HG03442 (cell line): ENCODE measurements around the gene WNT10A.
A peak's percentile ranks its signal among the peaks of the same experiment; 100 is the strongest.
"Not testable (repeated sequence)": the region's sequence is repeated elsewhere in the genome, so short reads cannot be mapped to it uniquely, and the experiment has no call there.

Experiments
- ATAC-seq: cut with Tn5 transposase; IDR thresholded peaks from one replicate; pipeline ENCODE4 v1.9.1; 2021; ENCODE audit warnings: mild to moderate bottlenecking, moderate library complexity; ENCODE audit not compliant: unreplicated experiment

Gene WNT10A

DNA sequence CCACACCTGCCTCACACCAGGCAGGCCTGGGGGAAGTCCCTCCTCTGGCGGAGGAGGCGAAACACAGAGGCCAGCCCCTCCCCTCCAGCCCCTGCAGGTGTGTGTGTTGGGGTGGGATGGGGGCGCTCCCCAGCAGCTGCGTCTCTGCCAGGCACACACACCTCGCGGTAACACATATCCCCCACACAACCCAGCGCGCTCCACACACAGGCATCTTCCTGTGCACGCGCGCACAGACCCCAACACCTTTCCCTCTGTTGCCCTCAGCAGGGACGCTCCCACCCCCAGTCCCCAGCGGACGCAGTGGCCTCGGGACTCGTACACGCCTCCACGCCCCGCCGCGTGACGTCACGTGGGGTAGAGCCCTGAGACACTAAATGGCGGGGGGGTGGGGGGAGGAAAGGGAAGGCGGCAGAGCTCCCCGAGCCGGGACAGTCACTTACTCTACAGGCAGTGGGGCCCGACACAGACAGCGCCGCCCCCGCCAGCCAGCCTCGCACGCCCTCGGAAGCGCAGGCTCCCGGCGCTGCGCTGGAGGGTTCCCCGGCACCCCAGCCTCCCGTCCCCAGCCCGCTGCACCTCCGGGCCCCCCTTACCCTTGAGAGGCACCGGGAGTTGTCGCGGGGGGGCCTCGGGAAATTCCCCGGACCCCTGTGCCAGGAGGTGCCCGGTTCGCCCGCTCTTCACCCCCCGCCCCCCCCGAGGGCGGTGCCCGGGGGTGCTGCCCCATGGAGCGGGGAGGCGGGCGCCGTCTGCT lies at the start of gene WNT10A:
Gene WNT10A (plus strand): TSS at position 751 of the 757 bp plus-strand sequence. CDS start 144 bp downstream, outside the sequence.
- peak; percentile 68 for ATAC-seq

DNA sequence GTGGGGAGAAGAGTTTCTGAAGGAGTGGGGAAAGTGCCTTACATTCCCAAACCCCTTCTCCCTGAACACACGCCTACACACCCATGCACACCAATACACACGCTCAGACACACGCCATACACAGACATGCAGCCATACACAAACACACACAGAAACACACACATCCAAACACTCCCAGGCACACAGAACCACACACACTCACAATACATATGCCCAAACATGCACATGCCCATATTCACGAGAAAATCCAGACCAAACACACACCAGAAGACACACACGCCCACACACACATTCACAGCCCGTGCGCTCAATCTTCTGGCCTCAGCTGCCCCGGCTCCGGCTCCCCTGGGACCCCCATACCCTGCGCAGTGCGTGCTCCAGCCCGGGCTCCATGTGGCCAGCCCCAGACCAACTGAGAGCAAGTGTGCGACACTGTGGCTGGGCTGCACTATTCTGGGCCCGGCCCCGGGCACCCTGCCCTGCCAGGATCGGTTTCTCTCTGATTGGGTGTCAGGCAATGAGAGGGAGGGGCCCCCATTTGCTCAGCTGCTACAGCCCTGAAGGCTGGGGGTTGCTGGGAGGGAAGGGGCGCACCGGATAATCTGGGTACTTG lies 49.2 kb upstream of the WNT10A start, which contains the start of gene PRKAG3:
Gene PRKAG3 (minus strand): TSS at position 426 of the 613 bp plus-strand sequence.
- no peak for ATAC-seq

DNA sequence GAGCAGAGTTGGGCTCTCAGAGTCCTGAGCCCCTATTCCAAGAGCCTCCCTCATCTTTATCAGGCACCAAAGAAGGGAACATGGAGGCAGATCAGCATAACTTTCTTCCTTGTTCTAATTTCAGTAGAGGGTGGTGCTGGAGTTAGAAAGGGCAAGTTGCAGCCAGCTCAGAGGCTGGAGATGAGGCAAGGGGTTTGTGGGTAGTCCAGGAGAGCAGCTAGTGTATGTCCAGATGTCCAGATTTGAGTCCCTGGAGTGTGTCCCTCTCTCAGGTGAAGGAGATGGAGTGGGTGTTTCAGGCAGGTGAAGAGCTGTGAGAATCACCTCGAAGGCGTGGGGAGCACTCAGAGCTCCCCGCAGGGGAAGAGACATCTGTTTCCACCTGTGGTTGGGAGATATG lies 48.6 kb upstream of the WNT10A start:
- no peak for ATAC-seq

DNA sequence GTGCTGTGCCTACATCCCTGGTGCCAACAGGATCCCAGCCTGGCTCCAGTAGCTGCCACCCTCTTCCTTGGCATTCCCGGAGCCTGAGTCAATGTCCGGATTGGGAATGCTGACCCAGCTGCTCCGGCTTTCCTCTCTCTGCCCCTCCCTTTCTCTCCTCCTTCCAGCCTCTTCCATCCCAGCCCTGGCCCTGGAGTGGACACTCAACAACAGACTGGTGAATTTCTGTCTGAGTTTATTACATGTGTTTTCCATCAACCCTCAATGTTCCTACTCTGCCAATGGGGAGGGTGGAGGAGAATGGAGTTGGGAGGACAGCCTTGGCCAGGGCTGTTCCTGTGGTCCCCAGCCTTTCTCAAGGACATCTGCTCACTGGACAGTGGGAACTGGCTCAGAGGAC lies 48.1 kb upstream of the WNT10A start:
- ATAC-seq, result no peak

DNA sequence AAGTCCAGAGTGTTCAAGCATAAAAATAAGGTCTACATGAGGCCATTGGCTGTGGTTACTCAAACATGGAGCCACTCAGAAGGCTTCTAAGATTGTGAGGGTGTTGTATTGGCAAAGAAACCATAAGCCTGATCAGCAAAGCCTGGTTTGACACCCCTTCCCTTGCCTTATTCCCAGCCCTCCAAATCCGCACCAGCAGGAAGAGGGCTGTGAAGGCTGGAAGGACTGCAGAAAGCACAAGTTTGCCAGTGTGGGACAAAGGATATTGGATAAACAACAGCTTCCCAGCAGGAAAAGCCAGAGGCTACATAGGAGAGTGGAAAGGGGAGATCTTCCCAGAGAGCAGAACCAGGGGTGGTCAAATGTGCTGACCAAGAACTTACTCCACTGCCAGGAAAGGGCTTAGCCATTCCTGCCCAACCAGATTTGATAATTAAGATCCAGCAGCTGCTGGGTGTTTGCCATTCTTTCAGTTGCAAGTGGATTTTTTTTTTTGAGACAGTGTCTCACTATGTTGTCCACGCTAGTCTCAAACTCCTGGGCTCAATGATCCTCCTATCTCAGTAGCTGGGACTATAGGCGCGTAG lies 47.5 kb upstream of the WNT10A start:
- no peak for ATAC-seq

DNA sequence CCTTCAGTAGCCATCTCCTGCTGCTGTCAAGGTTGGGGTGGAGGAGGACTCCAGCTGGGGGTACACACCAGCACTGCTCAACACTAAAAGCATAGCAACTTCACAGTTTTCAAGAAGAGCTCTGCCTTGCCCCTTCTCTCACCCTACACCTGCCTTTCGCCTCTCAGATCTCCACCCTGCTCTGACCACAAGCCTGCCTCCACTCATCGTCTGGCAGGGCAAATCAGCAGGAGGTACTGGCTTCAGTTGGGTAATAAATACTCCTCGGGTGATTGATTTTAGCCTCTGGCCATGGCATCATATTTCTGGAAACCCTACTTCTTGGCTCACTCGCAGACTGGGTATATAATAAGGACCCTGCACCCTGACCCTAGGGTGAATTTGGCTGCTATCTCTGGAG lies 46.0 kb upstream of the WNT10A start:
- no peak for ATAC-seq

DNA sequence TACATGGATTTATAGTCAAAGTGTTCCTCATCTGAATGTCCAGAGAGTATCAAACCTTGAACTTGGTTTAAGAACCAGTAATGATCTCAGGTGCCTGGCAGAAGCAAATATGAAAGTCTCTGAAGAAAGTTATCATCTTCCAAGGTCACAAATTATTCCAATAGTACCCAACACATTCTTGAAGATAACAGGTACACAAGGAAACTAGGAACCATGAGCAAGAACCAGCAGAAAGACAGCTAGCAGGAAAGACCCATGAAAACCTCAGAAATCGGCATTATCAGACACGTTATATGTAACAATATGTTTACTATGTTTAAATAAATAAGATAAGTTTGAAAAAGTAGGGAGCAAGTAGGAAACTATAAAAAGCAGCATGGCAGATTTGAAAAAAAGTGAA lies 43.2 kb upstream of the WNT10A start:
- ATAC-seq, result no peak

DNA sequence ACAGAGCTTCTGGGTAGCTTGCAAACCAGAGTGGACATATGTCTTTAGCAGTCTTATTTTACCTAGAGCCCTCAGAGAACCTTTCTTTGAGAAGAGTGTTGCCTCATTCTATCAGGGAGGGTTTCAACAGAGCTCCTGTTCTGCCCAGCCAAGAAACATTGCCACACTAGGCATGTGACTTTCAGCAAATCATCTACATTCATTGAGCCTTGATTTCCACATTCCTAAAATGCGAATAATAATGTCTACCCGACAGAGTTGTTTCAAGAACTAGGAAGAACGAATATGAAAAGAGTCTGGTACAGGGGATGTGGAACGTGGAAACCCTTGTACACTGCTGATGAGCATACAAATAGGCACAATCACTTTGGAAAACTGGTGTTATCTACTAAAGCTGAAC lies 41.2 kb upstream of the WNT10A start:
- ATAC-seq, result no peak

DNA sequence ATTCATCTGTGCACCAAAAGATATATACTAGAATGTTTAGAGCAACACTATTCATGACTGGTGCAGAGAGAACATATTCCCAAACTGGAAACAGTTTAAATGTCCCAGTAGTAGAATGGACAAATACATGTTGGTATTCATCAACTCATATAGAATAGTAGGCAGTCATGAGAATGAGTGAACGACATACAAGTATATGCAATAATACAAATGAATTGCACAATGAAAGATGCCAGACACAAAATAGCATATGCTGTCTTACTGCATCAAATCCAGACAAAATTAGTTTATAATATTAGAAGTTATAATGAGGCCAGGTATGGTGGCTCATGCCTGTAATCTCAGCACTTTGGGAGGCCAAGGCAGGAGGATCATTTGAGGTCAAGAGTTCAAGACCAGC lies 40.8 kb upstream of the WNT10A start:
- no peak for ATAC-seq

DNA sequence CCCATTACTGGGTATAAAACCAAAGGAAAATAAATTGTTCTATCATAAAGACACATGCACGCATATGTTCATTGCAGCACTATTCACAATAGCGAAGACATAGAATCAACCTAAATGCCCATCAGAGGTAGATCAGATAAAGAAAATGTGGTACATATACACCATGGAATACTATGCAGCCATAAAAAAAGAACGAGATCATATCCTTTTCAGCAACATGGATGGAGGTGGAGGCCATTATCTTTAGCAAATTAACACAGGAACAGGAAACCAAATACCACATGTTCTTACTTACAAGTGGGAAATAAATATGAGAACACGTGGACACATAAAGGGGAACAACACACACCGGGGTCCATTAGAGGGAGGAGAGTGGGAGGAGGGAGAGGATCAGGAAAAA lies 36.3 kb upstream of the WNT10A start:
- ATAC-seq, result not testable (repeated sequence)

DNA sequence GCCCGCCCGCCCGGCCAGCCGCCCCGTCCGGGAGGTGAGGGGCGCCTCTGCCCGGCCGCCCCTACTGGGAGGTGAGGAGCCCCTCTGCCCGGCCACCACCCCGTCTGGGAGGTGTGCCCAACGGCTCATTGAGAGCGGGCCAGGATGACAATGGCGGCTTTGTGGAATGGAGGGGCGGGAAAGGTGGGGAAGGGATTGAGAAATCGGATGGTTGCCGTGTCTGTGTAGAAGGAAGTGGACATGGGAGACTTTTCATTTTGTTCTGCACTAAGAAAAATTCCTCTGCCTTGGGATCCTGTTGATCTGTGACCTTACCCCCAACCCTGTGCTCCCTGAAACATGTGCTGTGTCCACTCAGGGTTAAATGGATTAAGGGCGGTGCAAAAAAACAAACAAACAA lies 33.7 kb upstream of the WNT10A start:
- not testable (repeated sequence) for ATAC-seq

DNA sequence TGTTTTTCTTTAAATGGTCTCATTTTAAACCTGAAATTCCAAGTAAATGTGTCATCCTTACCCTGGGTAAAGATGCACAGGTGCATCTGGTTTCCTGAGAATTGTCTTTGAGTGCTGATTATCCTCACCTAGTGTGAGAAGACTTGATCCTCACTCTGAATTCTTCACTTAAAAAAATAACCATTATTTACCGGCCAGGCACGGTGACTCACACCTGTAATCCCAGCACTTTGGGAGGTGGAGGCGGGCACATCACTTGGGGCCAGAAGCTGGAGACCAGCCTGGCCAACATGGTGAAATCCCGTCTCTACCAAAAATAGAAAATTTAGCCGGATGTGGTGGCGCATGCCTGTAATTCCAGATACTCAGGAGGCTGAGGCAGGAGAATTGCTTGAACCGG lies 30.9 kb upstream of the WNT10A start:
- no peak for ATAC-seq

DNA sequence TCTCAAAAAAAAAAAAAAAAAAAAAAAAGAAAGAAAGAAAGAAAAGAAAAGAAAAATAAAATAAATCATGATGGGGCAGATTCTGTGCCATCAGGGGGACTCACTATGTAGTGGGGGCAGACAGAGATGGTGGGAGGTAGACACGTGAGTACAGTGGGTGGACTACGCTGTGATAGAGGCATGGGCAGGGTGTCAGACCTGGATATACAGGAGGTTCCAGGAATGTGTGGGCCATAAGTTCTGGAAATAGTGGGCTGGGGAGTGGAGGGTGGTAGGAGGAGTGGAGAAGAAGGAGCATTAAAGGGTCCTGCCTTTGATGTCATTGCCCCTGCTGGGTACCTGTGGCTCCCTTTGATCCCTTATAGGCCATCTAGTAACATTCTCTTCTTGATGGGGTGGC lies 29.9 kb upstream of the WNT10A start:
- ATAC-seq, result no peak

DNA sequence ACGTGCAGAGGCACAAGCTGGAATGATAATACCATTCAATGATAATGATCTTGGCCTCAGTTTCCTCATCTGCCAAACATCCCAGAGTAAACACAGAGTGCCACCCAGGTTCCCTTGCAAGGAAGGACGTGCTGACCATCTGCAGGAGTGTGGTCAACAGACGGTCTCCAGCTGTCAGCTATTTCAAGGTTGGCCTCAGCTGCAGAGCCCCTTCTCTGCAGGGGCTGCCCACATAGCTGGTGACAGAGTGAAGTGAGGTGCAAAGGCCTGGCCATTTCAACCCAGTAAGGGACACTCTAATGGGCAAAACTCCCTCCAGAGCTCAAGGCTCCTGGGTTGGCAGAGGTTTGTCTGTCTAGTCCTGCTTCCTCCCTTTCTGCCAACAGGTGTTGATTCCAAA lies 29.4 kb upstream of the WNT10A start:
- ATAC-seq, result no peak

DNA sequence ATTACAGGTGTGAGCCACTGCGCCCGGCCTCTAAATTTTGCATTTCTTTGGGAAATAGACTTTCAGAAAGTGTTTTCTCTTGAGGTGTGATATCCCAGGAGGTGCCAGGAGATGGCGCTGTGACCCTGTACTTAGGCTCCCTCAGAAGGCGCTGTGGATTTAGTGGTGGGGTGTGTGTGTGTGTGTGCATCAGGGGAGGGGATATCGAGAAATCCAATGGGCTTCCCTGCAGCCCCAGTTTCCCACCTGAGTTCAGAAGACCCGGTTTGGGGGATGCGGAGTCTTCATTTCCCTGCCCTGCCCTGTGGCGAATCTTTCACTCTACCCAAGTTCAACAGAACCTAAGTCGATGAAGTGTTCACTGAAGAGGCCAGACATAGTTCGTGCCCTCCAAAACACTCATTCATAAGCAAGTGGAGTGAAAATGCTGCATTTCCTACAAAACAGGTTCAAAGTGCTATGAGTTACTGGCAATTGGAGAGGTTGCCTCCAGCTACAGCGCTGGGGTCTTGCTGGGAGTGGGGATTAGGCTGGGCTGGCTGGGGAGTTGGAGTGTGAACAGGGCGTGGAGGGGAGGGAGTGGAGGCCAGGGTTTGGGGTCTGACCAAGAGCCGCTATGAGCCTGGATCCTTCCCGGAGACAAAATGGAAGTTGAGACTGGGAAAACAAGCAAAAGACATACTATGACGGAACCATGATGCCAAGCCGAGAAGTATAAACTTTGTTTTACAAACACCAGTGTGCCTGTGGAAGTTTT lies 27.6 kb upstream of the WNT10A start:
- ATAC-seq, result no peak

DNA sequence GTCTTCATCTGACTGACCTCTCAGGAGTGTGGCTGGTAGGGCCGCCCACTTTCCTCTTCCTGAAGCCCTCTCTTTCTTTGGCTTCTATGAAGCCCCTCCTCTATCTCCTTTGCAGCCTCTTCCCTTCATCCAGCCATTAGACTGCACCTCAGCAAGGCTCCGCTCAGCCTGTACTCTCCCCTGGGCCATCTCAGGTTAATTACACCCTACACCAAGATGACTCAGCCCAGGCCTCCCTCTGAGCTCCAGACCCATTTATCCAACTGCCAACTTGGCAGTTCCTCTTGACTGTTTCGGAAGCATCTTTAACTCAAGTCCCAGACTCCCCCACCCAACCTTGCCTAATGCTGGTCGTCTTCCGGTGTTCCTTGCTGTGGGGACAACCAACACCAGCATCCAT lies 26.9 kb upstream of the WNT10A start:
- ATAC-seq, result no peak

DNA sequence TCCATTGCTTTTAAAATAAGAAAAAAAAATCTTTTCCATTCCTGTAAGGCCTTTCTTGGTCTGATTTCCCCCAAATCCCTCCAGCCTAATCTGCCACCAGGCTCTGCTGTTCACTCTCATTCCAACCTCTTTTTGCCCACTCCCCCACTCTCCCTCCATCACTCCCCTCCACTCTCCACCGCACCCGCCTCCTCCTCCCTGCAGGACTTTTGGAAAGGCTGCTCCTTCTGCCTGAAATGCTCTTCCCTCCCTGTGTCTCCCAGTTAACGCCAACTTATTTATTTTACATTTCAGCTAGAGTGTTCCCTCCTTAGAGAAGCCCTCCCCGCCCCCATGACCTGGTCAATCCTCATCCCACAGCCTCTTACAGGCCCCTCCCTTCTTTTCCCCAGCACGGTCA lies 25.8 kb upstream of the WNT10A start:
- no peak for ATAC-seq

DNA sequence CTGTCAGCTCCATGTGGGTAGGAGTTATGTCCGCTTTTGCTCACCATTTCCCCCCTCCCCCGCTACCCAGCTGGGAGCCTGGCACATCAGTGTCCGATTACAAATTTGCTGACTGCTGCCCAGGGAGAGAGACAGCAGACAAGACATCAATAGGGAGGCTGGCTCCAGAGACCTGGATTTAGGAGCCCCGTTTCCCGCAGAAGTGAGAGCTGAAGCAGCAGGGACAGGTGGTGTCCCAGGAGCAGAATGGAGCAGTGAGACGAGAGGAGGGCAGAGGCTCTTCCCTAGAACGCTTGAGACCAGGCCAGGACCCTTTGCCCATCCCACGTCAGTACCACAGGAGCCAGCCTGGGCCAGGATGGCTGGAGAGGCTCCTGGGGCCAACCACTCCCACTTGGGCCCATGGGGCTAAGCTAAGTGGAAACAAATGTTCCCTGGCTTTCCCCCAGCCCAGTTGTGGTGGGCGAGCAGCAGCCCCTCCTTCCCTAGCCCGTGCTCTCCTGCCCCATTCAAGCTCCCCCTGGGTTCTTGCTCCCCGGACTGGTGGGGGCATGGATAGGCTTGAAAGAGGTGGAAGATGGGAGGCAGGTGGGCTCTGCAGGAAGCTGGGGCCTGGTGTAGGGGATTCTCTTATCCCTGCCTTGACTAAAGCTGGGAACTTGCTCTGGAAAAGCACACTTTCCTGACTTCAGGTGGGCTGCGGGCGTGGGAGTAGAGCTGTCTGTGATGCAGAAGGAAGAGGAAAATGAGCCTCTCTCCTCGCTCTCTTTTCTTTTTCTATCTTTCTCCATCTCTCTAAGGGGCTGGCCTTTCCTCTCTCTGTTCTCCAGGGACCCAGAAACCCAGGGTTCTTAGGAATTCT lies 25.1 kb upstream of the WNT10A start:
- no peak for ATAC-seq

DNA sequence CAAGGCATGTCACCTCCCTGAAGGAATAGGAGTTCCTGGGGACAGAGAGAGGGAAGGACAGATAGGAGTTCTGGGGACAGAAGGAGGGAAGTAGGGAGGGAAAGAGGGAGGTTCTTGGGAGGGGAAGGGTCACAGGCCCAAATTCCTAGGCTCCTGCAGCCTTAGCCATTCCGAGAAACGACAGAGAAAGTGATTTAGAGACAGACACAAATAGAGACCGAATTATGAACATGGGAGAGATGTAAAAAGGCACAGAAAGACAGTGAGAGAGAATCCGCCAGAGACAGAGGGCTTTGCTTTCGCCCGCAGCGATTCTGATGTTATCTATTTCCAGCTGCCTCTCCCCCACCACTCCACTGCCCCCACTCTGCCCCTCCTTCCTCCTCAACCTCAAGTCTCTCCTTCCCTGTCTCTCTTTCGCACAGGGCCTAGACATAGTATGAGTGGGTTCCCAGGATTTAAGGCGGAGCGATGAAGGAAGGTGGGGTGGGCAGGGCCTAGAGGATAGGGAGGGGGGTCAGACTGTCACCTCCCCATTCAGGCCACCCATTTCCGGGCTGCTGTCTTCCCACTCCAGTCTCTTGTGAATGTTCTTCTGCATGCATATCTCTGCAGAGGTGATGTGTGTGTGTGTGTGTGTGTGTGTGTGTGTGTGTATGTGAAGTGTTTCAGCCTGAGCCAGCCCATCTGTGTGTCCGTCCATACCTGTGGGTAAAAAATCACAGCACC lies 24.3 kb upstream of the WNT10A start:
- no peak for ATAC-seq

DNA sequence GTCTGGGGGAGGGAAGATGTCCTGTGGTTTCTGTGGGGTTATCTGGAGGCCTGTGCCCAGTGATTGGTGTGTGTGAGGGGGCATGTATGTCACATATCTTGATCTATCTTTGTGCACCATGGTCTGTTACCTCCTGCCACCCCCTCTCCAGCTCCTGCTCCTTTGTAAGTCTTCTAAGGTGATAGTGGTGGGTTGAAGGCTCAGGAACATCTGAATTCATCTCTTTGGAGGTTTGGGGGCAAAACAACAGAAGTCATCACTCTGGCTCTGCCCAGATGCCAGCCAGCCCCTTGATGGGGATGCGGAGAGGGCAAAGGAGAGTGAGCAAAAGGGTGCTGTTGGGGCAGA lies 23.8 kb upstream of the WNT10A start:
- ATAC-seq, result no peak
